ENCODE measurements around the gene SNAP25. TPM values are rescaled to one million over a fixed set of nuclear protein-coding genes. Genes with fewer than 3 reads are reported as not detected.

The SNAP25 gene
- total RNA-seq, 1 experiment from 2014 or later = not detected

DNA sequence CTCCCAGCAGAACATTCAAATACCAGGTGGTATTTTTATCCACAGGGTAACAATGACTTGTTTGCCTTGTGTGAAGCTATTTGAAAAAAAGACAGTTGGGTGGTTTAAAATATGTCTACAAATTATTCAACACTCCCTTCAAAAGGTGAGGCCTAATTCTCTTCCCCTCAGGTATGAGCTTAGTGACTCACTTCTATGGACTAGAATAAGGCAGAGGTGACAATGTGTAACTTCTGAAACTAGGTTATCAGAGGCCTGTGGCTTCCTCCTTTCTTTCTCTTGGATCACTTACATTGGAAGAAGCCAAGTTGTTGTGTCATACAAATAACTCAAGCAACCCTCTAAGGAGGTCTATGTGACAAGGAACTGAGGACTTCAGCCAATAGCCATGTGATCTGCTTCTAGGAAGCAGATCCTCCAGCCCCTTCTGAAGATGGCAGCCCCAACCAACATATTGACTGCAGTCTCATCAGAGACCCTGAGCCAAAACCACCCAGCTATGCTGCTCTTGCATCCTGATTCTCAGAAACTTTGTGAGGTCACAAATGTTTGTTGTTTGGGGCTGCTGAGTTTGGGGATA, 102.6 kb downstream of the SNAP25 start:
- Histone ChIP-seq H3K27me3 (ENCODE audit: insufficient read depth, low read depth) (no peaks in the 10 kb centered on the region), H3K4me2 (peak overlapping the region; percentile 6; the same call in 1 of the 2 replicates), H3K4me1 (replicated peaks; ENCODE audit: insufficient read depth) (peaks cover 25% of the 10 kb centered on the region), H3K79me2 (ENCODE audit: low read depth) (no peaks in the 10 kb centered on the region), H3K9me2 (ENCODE audit: insufficient read depth) (no peaks in the 10 kb centered on the region), H3K4me3 (no peak overlapping the region), H3F3A (ENCODE audit: insufficient read depth, low read depth) (peaks cover 11% of the 10 kb centered on the region; the same call in 1 of the 2 replicates), H3K36me3 (ENCODE audit: low read depth) (no peaks in the 10 kb centered on the region), H2AFZ (no peak overlapping the region), H3K9me3 (ENCODE audit: insufficient read depth, low read depth) (no peaks in the 10 kb centered on the region; the same call in 1 of the 2 replicates), H4K20me1 (ENCODE audit: insufficient read depth) (no peaks in the 10 kb centered on the region), H3K27ac (peak overlapping the region; percentile 35)
- peak in 1 of 2 experiments; percentile 73 for DNase-seq
- CTCF ChIA-PET = no interaction called here
- POLR2A ChIA-PET (ENCODE audit: unreplicated experiment) = no interaction called here
- no peak for TF ChIP-seq EZH2 (IDR thresholded peaks at IDR 0.05; ENCODE audit: low read depth)
- TF ChIP-seq, protein P1, sequence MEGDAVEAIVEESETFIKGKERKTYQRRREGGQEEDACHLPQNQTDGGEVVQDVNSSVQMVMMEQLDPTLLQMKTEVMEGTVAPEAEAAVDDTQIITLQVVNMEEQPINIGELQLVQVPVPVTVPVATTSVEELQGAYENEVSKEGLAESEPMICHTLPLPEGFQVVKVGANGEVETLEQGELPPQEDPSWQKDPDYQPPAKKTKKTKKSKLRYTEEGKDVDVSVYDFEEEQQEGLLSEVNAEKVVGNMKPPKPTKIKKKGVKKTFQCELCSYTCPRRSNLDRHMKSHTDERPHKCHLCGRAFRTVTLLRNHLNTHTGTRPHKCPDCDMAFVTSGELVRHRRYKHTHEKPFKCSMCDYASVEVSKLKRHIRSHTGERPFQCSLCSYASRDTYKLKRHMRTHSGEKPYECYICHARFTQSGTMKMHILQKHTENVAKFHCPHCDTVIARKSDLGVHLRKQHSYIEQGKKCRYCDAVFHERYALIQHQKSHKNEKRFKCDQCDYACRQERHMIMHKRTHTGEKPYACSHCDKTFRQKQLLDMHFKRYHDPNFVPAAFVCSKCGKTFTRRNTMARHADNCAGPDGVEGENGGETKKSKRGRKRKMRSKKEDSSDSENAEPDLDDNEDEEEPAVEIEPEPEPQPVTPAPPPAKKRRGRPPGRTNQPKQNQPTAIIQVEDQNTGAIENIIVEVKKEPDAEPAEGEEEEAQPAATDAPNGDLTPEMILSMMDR (conservative IDR thresholded peaks at IDR 0.05) = no peak
- intact Hi-C loops (cut with micrococcal nuclease; ENCODE audit: unreplicated experiment) = no loop called here
- BruUV-seq (replicated peaks) = no TSS peak

DNA sequence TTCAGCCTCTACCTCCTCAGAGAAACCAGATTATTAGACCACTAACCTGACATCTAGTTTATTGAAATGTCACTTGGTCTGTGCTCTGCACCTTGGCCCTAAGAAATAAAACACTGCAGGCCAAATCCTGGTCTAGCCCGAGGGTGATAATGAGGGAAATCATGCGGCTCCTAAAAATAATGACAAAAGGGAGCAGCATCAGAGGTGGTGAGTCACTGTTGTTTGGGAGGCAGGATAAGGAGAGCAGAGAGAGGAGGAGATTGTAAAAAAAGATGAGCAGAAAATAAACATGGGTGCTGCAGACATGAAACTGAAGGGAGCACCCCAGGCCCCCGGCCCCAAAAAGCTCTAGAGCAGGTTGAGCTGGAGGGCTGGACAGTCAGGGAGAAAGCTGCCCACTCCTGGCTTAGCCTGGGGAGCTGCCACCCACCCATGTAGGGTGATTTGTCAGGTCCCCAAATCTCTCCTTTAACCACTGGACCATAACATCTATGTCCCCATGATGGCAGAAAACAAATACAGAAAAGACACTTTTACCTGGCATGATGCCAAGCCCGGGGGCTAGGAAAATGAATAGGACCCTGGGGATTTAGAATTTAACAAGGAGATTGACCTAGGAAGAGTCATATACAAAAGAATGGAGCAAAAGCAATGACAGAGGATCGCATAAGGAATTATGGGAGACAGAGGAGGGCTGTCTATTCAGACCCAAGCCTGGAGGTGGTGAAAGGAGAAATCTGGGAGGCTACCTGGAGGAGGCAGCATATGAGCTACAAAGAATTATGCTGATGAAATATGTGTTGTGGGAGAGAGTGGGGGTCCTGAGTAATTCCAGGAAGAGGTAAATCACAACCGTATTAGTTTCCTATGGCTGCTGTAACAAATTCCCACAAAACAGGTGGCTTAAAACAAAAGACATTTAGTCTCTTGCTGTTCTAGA, 103.7 kb downstream of the SNAP25 start:
- Histone ChIP-seq H3K36me3 (ENCODE audit: low read depth) (no peaks in the 10 kb centered on the region), H3K27me3 (ENCODE audit: insufficient read depth, low read depth) (no peaks in the 10 kb centered on the region), H3K9me2 (ENCODE audit: insufficient read depth) (no peaks in the 10 kb centered on the region), H3K4me2 (peak overlapping the region; percentile 33), H2AFZ (no peak overlapping the region), H3K4me1 (replicated peaks; ENCODE audit: insufficient read depth) (peaks cover 25% of the 10 kb centered on the region), H4K20me1 (ENCODE audit: insufficient read depth) (no peaks in the 10 kb centered on the region), H3K4me3 (no peak overlapping the region), H3K79me2 (ENCODE audit: low read depth) (no peaks in the 10 kb centered on the region), H3K9me3 (ENCODE audit: insufficient read depth, low read depth) (no peaks in the 10 kb centered on the region), H3K27ac (no peak overlapping the region), H3F3A (ENCODE audit: insufficient read depth, low read depth) (peaks cover 11% of the 10 kb centered on the region; the same call in 1 of the 2 replicates)
- TF ChIP-seq, protein P1 (conservative IDR thresholded peaks at IDR 0.05) = no peak
- no peak for TF ChIP-seq EZH2 (IDR thresholded peaks at IDR 0.05; ENCODE audit: low read depth)
- ChIA-PET POLR2A (ENCODE audit: unreplicated experiment) (no interaction called here), CTCF (no interaction called here)
- intact Hi-C loops (cut with micrococcal nuclease; ENCODE audit: unreplicated experiment) = no loop called here
- no TSS peak for BruUV-seq (replicated peaks)
- DNase-seq = no peak

DNA sequence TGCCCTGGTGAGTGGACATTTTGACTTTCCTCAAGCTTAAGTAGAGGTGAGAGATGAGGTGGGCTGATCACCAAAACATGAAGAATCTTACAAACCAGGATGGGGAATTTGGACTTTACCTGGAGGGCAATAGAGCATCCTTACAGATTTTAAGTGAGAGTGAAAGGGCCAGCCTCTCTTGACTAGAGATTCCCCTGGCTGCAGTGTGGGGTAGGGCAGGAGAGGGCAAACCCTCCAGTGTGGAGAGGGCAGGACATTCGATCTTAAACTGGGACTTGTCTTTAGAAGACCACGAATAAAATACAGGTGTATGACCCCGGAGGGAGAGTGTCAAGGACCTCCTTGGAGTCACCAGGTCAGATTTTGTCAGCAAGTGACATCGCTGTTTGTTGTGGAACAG, 105.1 kb downstream of the SNAP25 start:
- no TSS peak for BruUV-seq (replicated peaks)
- Histone ChIP-seq H3K9me3 (ENCODE audit: insufficient read depth, low read depth) (no peaks in the 10 kb centered on the region), H2AFZ (no peak overlapping the region), H3K4me3 (no peak overlapping the region), H3K27ac (no peak overlapping the region), H3K79me2 (ENCODE audit: low read depth) (no peaks in the 10 kb centered on the region), H3K9me2 (ENCODE audit: insufficient read depth) (no peaks in the 10 kb centered on the region), H3K4me2 (no peak overlapping the region), H3F3A (ENCODE audit: insufficient read depth, low read depth) (peaks cover 11% of the 10 kb centered on the region; the same call in 1 of the 2 replicates), H3K4me1 (replicated peaks; ENCODE audit: insufficient read depth) (peaks cover 25% of the 10 kb centered on the region), H3K27me3 (ENCODE audit: insufficient read depth, low read depth) (no peaks in the 10 kb centered on the region), H3K36me3 (ENCODE audit: low read depth) (no peaks in the 10 kb centered on the region), H4K20me1 (ENCODE audit: insufficient read depth) (no peaks in the 10 kb centered on the region)
- TF ChIP-seq, protein P1 (conservative IDR thresholded peaks at IDR 0.05) = no peak
- no peak for TF ChIP-seq EZH2 (IDR thresholded peaks at IDR 0.05; ENCODE audit: low read depth)
- ChIA-PET POLR2A (ENCODE audit: unreplicated experiment) (no interaction called here), CTCF (no interaction called here)
- intact Hi-C loops (cut with micrococcal nuclease; ENCODE audit: unreplicated experiment) = no loop called here
- DNase-seq = no peak

All from PC-9 (cell line).